ENCODE data around the gene ZBTB17.
"Not testable (repeated sequence)": the region's sequence is repeated elsewhere in the genome, so short reads cannot be mapped to it uniquely, and the experiment has no call there.

The ZBTB17 gene

DNA sequence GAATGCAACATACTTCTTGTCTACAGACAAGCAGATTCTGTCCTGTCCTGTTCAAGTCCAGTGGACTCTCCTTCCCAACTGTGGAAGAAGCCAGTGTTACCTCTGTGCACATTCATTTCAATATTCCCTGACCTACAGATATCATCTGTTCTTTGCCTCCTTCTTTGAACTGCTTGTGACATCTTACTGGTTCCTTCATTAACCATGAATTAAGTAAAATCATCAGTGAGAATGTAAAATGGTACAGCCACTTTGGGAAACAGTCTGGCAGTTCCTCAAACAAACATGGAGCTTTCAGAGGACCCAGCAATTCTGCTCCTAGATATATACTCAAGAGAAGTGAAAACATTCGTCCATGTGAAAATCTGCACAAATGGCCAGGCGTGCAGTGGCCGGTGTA is 34.9 kb upstream of the ZBTB17 start:
- DNase-seq, result no peak

DNA sequence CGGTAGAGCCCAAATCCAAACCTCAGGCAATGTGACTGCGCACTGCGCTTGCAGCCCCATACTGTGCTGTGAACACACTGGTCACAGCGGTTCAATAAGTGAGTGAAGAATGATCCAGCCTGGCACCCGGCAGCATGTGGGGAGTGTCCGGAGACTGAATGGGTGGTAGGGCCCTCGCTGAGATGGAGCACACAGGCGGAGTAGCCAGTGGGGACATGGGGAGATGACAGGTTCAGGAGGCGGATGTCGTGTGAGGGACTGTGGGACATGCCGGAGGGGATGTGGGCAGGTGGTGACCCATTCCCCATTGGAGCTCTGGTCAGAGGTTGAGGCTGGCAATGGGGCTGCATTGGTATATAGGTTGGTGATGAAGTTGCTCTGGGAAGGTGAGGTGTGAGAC is 33.8 kb upstream of the ZBTB17 start:
- DNase-seq, result no peak

- DNase-seq, result peak; percentile 72
Measured at GRCh38 chr1:16009030-16009460, 33.1 kb upstream of the ZBTB17 start.

DNA sequence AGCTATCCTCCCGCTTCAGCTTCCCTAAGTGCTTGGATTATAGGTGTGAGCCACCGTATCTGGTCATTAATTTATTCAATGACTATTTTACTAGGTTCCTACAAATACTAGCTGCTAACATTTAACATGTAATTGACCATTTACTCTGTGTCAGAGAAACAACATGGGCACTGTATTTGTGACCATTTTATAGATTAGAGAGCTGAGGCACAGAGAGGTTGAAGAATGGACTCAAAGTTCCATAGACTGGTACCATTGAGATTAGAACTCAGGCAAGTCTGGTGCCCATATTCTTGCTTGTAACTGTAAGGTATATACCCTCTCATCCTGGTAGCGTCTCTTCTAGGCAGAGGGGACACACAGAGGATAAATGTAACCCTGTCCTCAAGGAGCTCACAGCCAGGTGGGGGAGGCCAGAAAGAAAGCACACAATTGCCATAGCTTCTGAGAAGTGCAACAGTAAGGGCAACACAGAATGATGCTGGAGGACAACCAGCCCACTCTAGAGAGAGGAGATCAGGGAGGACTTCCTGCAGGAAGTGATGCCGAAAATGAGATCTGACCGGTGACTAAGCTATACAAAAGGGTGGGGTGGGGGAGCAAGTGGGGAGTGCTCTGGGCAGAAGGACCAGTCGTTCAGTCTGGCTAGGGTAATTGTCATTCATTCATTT is 31.9 kb upstream of the ZBTB17 start:
- DNase-seq, result no peak

DNA sequence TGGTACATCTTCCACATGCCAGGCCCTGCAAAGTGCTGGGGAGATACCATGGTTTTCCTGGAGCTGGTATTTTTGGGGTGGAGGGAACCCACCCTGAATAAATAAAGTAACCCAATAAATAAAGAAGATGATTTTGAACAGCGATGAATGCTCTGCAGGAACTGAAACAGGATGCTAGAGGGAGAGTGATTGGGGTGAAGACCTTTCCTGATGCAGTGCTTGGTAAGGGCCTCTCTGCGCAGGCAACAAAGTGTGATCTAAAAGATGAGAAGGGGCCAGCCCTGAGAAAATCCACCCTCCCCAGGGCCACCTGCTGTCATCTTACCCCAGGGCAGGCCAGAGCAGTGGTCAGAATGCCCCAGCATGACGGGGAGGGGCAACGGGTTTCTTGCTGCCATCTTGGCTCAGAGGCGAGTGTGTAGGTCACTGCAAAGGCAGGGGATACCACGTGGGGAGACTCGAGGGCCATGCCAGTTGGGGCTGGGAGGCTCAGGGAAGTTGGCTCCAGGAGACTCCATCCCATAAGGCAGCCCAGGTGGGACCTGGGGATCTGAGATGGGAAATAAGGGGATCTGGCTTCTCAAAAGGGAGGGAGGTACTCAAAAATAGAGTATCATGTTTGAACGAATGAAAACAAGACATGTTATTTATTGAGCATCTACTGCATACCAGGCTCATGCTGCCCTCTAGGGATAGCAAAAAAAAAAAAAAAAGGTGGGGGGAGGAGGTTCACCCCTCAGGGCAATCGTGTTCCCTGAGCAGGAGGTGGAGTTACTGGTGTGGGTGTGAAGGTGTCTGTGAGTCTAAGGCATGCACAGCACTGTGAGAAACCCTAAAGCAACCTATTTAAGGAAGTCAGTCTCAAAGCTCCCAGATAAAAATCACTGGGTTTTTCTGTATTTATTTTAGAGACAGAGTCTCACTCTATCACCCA is 30.9 kb upstream of the ZBTB17 start:
- DNase-seq, result no peak

DNA sequence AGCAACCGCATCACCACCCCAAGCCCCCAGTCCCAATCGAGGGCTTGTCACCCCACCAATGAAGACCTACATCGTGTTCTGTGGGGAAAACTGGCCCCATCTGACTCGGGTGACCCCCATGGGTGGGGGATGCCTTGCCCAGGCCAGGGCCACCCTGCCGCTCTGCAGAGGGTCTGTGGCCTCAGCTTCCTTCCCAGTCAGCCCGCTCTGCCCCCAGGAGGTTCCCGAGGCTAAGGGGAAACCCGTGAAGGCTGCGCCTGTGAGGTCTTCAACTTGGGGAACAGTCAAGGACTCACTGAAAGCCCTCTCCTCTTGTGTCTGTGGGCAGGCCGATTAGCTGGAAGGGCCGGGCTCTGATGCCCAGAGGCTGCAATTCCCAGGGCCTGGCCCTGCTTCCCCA is 30.1 kb upstream of the ZBTB17 start:
- DNase-seq, result no peak

- no peak for DNase-seq
Measured at GRCh38 chr1:16005597-16005996, 29.7 kb upstream of the ZBTB17 start.

DNA sequence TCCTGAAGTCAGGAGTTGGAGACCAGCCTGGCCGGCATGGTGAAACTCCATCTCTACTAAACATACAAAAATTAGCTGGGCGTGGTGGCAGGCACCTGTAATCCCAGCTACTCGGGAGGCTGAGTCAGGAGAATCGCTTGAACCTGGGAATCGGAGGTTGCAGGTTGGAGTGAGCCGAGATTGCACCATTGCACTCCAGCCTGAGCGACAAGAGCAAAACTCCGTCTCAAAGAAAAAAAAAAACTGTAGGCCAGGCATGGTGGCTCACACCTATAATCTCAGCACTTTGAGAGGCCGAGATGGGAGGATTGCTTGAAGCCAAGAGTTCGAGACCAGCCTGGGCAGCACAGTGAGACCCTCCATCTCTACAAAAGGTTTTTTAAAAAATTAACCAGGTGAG is 25.4 kb upstream of the ZBTB17 start:
- DNase-seq, result not testable (repeated sequence)

DNA sequence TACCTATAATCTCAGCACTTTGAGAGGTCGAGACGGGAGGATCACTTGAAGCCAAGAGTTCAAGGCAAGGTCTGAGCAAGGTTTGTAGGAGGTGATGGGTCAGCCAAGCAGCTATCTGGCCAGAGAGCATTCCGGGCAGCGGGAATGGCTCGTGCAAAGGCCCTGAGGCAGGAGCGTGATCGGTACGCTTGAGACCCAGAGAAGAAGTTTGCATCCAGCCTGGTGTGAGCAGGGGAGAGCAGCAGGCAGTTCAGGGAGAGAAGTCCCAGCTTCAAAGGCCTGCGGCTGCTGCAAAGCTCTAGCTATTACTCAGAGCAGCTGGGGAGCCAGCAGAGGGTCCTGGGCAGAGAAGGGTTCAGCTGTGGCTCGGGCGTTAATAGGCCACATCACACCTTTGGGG is 23.0 kb upstream of the ZBTB17 start:
- DNase-seq, result no peak

DNA sequence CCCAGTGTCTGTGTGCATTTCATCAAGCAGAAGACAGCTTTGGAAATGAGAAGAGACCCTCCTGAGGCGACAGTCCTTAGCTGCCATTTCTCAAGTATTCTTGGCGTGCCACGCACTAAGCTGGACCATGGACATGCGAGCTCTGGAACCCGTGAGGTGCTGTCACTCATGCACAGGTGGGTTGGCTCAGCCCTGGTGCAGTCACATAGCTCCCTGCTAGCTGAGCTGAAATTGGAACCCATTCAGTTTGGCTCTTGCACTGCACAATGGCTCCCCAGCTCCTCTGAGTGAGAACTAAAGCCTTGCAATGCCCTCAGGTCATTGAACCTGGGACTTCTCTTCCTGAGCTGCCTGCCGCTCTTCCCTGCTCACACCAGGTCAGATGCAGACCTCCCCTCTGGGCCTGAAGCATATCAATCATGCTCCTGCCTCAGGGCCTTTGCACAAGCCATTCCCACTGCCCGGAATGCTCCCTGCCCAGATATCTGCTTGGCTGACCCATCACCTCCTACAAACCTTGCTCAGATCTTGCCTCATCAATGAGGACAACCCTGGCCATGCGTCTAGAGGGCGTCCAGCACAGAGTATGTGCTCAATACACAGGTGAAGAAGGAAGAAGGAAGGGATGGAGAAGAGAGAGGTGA is 21.9 kb upstream of the ZBTB17 start:
- no peak for DNase-seq

GRCh38 chr1:15997076-15997585 is 21.2 kb upstream of the ZBTB17 start:
- DNase-seq, result no peak

DNA sequence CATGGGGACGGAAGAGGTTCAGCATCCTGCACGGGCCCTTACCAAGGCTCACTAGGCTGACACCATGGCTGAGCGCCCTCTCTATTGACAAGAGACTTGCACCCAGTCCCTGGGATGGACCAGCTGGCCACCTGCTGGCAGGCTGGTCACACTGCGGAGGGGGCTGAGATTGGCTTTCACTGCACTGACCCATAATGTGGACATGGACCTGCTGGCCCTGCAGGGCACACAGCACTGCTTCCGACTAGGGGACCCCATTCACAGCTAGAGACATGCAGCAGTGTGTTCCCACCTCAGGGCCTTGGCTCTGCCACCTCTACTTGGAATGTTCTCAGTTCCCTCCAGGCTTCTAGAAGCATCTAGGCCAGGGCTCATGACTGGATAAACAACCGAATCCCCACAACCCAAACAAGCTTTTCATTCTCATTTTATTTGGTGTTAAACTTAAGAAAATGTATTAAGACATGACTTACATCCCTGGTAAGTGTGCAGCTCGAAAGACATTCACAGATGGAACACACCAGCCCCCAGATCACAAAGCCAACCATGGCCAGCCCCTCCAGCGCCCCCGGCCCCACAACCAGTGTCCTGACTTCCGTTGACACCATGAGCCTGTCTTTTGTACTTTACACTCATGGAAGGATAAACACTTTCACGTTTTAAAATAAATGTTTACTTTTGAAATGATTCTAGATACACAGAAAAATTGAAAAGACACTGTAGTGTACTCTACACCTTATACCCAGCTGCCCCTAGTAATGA is 18.9 kb upstream of the ZBTB17 start:
- DNase-seq, result peak; percentile 54

- DNase-seq, result no peak
Measured at GRCh38 chr1:15994081-15994480, 18.2 kb upstream of the ZBTB17 start.

- DNase-seq, result no peak
Measured at GRCh38 chr1:15993666-15994065, 17.8 kb upstream of the ZBTB17 start.

GRCh38 chr1:15992582-15993500 is 16.9 kb upstream of the ZBTB17 start:
- no peak for DNase-seq

- DNase-seq, result no peak
Measured at GRCh38 chr1:15992187-15992553, 16.3 kb upstream of the ZBTB17 start.

DNA sequence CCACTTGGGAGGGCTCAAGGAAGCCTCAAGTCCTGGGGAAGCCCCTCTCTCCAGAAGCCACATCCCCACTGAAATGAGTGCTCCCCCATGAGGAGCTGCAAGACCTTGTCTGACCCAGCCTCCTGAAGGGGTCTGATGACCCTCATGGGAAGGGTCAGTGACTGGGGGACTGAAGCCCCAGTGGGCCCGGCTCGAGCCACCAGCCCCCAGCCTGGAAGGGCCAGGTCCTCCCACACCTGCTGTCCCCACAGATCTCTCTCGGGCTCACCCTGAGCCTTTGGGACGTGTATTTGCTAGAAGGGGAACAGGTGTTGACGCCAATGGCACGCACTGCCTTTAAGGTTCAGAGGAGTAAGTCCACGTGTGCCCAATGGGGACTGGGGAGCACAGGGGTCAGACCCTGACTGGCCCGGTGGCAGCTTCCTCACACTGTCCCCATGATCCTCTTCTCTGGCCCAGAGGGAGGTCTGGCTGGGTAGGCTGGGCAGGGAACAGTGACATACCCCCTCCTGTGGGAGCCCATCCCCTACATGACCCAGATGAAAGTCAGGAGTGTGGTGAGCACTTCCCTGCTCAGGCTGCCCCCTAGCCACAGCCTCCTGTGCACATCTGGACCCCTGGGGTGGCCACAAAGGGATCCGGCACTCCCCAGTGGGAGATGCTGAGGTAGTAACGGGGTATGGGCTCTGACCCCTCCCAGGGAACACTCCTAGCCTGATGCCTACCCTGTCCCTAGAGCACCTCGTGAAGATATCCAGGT is 15.7 kb upstream of the ZBTB17 start:
- DNase-seq, result no peak

DNA sequence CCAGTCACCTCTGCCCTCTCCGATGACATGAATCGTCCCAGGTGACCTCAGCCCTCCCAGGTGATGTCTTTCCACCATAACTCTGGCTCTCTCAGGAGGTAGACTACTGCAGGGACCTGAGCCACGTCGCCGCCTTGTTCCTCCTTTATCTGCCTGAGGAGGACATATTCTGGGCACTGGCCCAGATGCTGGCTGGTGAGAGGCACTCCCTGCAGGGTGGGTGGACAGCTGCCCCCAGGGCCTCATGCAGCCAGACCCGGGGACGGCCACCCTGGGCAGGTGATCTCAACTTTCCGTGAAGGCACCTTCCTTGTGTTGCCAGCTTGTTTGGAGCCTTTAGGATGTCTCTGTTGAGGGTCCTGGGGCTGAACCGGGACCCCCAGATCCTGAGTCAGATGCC is 13.9 kb upstream of the ZBTB17 start:
- no peak for DNase-seq

- DNase-seq, result no peak
Measured at GRCh38 chr1:15988856-15989736, 13.2 kb upstream of the ZBTB17 start.

Measured in stimulated activated CD4-positive, alpha-beta T cell treated with anti-CD3 and anti-CD28 coated beads, Interleukin-1b, Interleukin-23, amount 100 ng/mL, for 48 hours (primary cell).